Measurements from ENCODE around the gene RBM10. TPM values are rescaled to one million over a fixed set of nuclear protein-coding genes. Genes with fewer than 3 reads are reported as not detected.
A peak's percentile ranks its signal among the peaks of the same experiment; 100 is the strongest.

The RBM10 gene
- total RNA-seq, 2 donors from 2014 or later = 48.3 to 50.6 TPM

DNA sequence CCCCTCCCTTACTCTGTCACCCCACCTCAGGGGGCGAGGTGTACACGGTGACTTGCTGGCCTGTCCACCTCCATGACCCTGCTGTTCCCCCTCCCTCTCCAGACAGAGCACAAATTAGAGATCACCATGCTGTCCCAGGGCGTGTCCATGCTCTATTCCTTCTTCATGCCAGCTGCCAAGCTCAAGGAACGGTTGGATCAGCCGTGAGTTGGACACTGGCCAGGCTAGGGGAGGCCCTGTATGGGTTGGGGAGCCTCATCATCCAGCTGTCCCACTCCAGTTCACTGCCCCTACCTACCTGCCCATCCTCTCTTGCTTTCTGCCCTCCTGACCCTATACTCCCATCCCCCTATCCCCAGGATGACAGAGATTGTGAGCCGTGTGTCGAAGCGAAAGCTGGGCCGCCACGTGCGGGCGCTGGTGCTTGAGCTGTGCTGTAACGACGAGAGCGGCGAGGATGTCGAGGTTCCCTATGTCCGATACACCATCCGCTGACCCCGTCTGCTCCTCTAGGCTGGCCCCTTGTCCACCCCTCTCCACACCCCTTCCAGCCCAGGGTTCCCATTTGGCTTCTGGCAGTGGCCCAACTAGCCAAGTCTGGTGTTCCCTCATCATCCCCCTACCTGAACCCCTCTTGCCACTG lies 69.5 kb downstream of the RBM10 start:
- Histone ChIP-seq H3K4me1 (ENCODE audit: control insufficient read depth, insufficient read depth, low read length) (no peaks in the 10 kb centered on the region), H3K27me3 (ENCODE audit: control insufficient read depth, insufficient read depth, low read length, poor library complexity, severe bottlenecking) (no peaks in the 10 kb centered on the region), H3K9ac (ENCODE audit: extremely low read depth, low read length, poor library complexity, severe bottlenecking) (no peak overlapping the region), H3K36me3 (ENCODE audit: control insufficient read depth, insufficient read depth, low read length) (peaks cover 52% of the 10 kb centered on the region), H3K4me3 (ENCODE audit: low read length) (no peak overlapping the region), H3K9me3 (ENCODE audit: control insufficient read depth, low read length) (no peaks in the 10 kb centered on the region), H3K27ac (ENCODE audit: low read depth, low read length) (no peak overlapping the region)
- peaks cover 68% of the 10 kb centered on the region for H3K36me3 Mint-ChIP-seq (ENCODE audit: low read depth)
- WGBS, 2 experiments (ENCODE audit: insufficient coverage in 1 of 2, insufficient read length in 1 of 2) = 100% methylated on average over 3 to 19 of the region's 20 CpGs
- no peak for DNase-seq
- peaks cover 21% of the 10 kb centered on the region for H3K4me1 Mint-ChIP-seq
- TF ChIP-seq, protein P1, sequence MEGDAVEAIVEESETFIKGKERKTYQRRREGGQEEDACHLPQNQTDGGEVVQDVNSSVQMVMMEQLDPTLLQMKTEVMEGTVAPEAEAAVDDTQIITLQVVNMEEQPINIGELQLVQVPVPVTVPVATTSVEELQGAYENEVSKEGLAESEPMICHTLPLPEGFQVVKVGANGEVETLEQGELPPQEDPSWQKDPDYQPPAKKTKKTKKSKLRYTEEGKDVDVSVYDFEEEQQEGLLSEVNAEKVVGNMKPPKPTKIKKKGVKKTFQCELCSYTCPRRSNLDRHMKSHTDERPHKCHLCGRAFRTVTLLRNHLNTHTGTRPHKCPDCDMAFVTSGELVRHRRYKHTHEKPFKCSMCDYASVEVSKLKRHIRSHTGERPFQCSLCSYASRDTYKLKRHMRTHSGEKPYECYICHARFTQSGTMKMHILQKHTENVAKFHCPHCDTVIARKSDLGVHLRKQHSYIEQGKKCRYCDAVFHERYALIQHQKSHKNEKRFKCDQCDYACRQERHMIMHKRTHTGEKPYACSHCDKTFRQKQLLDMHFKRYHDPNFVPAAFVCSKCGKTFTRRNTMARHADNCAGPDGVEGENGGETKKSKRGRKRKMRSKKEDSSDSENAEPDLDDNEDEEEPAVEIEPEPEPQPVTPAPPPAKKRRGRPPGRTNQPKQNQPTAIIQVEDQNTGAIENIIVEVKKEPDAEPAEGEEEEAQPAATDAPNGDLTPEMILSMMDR (conservative IDR thresholded peaks at IDR 0.05) = no peak
- H3K27ac Mint-ChIP-seq = peak overlapping the region; percentile 52
- no peaks in the 10 kb centered on the region for H3K9me3 Mint-ChIP-seq
- H3K27me3 Mint-ChIP-seq (ENCODE audit: insufficient read depth) = no peaks in the 10 kb centered on the region
- no peak overlapping the region for H3K4me3 Mint-ChIP-seq

DNA sequence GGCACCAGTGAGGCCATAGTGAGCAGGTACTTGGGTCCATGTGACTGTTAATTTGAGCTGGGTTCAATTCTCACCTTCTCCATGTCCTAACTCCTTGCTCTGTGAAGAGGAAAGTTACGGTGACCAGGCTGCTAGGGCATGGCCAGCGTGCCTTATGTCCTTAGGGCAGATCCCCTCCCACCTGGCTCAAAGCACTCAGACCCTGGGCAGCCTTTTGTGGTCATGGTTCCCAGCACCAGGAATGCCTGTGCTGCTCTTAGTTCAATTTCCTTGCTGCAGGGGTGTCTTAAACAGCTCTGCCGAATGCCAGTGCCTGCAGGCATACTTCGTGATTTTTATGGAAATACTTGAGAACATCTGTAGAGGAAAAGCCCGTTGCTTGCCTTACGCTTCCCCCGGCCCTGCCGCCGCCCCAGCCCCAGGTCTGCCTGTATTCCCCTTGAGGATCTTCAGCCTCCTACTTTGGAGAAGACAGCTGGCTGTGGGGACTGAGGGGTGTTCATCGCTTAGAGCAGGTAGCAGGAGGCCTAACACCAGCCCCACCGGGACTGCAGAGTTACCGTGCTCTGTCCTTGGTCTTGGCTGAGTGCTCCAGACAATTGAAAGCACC lies 70.4 kb downstream of the RBM10 start:
- no peak overlapping the region for H3K9ac ChIP-seq (ENCODE audit: extremely low read depth, low read length, poor library complexity, severe bottlenecking)
- 92 to 100% methylated on average over 2 to 12 of the region's 12 CpGs for WGBS, 2 experiments (ENCODE audit: insufficient coverage in 1 of 2, insufficient read length in 1 of 2)
- peaks cover 61% of the 10 kb centered on the region for H3K36me3 Mint-ChIP-seq (ENCODE audit: low read depth)
- no peaks in the 10 kb centered on the region for H3K27me3 ChIP-seq (ENCODE audit: control insufficient read depth, insufficient read depth, low read length, poor library complexity, severe bottlenecking)
- DNase-seq = no peak
- TF ChIP-seq, protein P1 (conservative IDR thresholded peaks at IDR 0.05) = no peak
- H3K27ac ChIP-seq (ENCODE audit: low read depth, low read length) = no peak overlapping the region
- peak overlapping the region; percentile 99 for H3K27ac Mint-ChIP-seq
- H3K4me3 Mint-ChIP-seq = no peak overlapping the region
- peaks cover 45% of the 10 kb centered on the region for H3K36me3 ChIP-seq (ENCODE audit: control insufficient read depth, insufficient read depth, low read length)
- no peaks in the 10 kb centered on the region for H3K9me3 ChIP-seq (ENCODE audit: control insufficient read depth, low read length)
- H3K4me1 ChIP-seq (ENCODE audit: control insufficient read depth, insufficient read depth, low read length) = no peaks in the 10 kb centered on the region
- peaks cover 30% of the 10 kb centered on the region for H3K4me1 Mint-ChIP-seq
- H3K27me3 Mint-ChIP-seq (ENCODE audit: insufficient read depth) = no peaks in the 10 kb centered on the region
- no peak overlapping the region for H3K4me3 ChIP-seq (ENCODE audit: low read length)
- no peaks in the 10 kb centered on the region for H3K9me3 Mint-ChIP-seq

DNA sequence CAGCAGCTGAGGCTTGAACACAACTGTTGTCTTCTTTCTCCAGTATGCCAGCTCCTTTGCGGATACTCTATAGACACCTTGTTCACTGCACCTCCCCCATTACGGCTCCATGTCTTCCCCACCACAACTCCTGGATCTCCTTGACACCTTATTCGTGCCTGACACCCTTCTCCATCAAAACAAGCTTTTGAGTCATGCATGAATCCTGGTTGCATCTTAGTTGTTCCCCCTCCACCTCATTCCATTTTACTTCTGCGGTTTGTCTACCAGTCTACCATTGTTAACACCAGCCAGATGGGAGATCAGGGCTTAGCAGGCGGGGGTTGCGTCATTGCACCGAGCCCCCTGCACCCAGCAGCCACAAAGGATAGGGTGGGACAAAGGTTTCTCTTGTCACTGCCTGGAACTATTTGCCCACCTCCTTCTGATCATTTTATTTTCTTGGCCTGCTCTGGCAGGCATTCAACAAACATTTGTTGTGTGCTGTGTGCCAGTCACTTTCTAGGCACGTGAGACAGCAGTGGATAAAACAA lies 71.4 kb downstream of the RBM10 start:
- TF ChIP-seq, protein P1 (conservative IDR thresholded peaks at IDR 0.05) = no peak
- H3K9me3 Mint-ChIP-seq = no peaks in the 10 kb centered on the region
- no peaks in the 10 kb centered on the region for H3K9me3 ChIP-seq (ENCODE audit: control insufficient read depth, low read length)
- H3K27me3 Mint-ChIP-seq (ENCODE audit: insufficient read depth) = no peaks in the 10 kb centered on the region
- H3K4me1 Mint-ChIP-seq = peaks cover 36% of the 10 kb centered on the region
- no peak overlapping the region for H3K4me3 Mint-ChIP-seq
- no peak for DNase-seq
- H3K4me3 ChIP-seq (ENCODE audit: low read length) = no peak overlapping the region
- H3K36me3 ChIP-seq (ENCODE audit: control insufficient read depth, insufficient read depth, low read length) = peaks cover 38% of the 10 kb centered on the region
- peak overlapping the region; percentile 99 for H3K27ac Mint-ChIP-seq
- 85 to 93% methylated on average over 3 to 8 of the region's 8 CpGs for WGBS, 2 experiments (ENCODE audit: insufficient coverage in 1 of 2, insufficient read length in 1 of 2)
- H3K27ac ChIP-seq (ENCODE audit: low read depth, low read length) = peak overlapping the region; percentile 82
- H3K27me3 ChIP-seq (ENCODE audit: control insufficient read depth, insufficient read depth, low read length, poor library complexity, severe bottlenecking) = no peaks in the 10 kb centered on the region
- H3K9ac ChIP-seq (ENCODE audit: extremely low read depth, low read length, poor library complexity, severe bottlenecking) = no peak overlapping the region
- H3K4me1 ChIP-seq (ENCODE audit: control insufficient read depth, insufficient read depth, low read length) = no peaks in the 10 kb centered on the region
- peaks cover 56% of the 10 kb centered on the region for H3K36me3 Mint-ChIP-seq (ENCODE audit: low read depth)
